Eye (tissue), 1 donor: ENCODE results near the gene C11orf86.
A peak's percentile ranks its signal among the peaks of the same experiment; 100 is the strongest.
"Not testable (repeated sequence)": the region's sequence is repeated elsewhere in the genome, so short reads cannot be mapped to it uniquely, and the experiment has no call there.

Source experiments
- DNase-seq: peaks from one replicate; pipeline ENCODE4 v3.0.0-alpha.2; 2015

C11orf86 gene

GRCh38 chr11:66967670-66968425, 7.3 kb upstream of the C11orf86 start:
- DNase-seq: no peak

DNA sequence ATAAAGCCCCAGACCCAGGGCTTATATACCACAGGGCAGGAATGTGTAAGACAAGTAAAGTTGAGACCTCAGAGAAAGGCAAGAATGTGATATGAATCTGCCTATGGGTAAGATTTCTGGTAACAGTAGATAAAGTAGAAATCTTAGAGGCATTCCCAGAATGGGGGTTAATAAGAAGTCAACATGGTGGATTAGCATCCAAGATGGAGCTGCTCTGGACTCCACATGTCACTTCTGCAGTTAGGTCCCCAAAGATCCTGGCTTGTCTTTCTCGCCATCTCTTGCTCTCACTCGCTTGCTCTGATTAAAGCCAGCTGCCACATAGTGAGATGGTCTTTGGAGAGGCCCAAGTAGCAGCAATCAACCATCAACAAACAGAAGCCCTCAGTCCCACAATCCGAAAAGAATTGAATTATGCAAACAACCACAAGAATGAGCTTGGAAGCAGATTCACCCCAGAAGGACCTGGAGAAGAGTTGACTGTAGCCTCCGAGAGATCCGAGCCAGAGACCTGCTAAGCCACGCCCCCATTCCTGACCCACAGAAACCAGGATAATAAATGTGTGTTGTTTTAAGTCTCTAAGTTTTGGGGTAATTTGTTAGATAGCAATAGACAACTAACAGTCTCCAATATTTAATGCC, 5.4 kb upstream of the C11orf86 start:
- no peak for DNase-seq

DNA sequence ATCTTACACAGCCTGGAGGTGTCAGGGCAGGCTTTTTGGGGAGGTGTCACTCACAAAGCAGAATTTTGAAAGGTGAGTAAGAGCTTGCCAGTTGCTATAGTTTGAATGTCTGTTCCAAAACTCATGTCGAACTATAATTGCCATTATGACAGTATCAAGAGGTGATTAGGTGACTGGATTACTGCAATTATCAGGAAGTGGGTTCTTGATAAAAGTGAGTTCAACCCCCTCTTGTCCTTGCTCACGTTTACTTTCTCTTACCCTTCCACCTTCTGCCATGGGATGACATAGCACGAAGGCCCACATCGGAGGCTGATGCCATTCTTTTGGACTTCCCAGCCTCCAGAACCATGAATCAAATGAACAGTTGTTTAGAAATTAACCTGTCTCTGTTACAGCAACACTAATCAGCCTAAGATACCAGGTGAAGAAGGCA, 4.7 kb upstream of the C11orf86 start:
- no peak for DNase-seq

DNA sequence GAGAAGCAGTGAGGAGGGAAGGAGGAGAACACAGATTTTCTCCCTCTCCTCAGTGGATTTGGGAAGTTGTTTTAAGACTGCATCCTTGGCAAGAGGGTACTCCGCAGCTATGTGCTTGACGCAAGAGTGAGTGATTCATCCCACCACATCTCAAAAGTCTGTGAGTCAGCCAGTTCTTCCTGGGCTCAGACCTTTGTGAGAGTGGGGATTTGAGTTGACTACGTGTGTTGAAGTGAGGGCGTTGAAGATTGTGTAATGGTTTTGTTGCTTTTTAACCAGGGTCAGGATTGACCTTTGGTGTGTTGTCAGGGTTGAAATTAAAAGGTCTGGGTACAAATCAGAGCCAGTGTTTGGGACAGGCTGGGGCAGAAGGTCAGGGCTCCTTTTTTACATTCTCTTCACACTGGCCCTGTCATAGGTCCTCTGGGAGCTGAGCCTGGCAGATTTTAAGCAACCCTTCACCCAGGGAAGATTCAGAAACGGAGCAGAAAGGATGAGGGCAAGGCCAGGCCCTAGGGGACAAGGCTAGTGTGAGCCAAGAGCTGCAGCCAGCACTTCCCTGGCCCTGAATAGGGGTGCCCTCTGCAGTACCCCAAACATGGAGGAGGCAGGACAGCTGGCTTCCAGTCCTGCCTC, 4.2 kb upstream of the C11orf86 start:
- no peak for DNase-seq

DNA sequence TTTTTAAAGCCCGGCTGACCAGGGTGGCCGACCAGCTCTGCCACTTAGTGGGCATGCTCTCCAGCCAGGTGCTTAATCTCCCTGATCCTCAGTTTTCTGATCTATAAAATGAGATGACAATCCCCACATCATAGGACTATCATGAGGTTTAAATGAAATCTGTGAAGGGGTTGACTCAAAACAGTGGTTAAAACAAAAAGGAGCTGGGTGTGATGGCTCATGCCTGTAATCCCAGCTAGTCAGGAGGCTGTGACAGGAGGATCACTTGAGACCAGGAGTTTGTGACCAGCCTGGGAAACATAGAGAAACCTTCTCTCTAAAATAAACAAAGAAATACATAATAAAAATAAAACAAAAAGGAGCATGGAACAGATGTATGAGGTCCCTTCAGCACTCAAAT, 3.6 kb upstream of the C11orf86 start:
- no peak for DNase-seq

- no peak for DNase-seq
Observed at GRCh38 chr11:66973956-66974580, 1.0 kb upstream of the C11orf86 start.

DNA sequence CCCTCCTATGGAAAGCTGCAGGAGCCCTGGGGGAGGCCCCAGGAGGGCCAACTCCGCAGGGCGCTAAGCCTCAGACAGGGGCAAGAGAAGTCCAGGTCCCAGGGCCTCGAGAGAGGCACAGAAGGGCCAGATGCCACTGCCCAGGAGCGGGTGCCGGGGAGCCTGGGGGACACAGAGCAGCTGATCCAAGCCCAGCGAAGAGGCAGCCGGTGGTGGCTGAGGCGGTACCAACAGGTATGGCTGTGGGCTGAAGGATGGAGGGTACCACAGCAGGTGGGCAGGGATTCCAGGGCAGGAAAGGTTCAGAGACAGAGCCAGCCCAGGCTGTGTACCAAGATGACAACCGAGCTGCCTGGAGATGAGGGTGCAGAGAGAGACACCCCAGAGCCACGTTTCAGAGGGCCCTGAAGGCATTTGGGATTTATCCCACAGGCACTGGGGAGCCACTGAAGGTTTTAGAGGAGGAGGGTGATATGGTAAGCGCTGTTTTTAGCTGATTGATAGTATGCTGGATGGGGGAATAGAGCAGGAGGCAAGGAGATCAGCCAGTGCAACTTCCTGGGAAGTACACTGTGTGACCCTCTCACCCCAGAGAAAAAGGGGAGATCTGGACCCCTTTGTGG, 412 bp downstream of the C11orf86 start:
- DNase-seq: no peak

- peak; percentile 83 for DNase-seq
Observed at GRCh38 chr11:66976028-66976467, 944 bp downstream of the C11orf86 start.

- no peak for DNase-seq
Observed at GRCh38 chr11:66976925-66977324, 1.8 kb downstream of the C11orf86 start.

- no peak for DNase-seq
Observed at GRCh38 chr11:66978229-66978628, 3.1 kb downstream of the C11orf86 start.

DNA sequence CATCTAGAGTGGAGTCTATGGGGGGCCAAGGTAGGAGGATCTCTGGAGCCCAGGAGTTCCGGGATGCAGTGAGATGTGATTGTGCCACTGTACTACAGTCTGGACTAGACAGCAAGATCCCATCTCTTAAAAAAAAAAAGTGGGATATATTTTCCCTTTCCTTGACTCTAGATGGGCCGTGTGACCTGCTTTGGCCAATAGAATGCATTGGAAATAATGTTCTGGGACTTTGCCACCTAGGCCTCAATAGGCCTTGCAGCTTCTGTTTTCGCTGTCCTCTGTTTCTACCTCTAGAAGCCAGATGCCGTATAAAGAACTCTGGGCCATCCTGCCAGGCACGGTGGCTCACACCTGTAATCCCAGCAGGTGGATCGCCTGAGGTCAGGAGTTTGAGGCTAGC, 3.6 kb downstream of the C11orf86 start:
- DNase-seq: no peak

- DNase-seq: no peak
Observed at GRCh38 chr11:66979336-66979980, 4.4 kb downstream of the C11orf86 start.

- DNase-seq: peak; percentile 67
Observed at GRCh38 chr11:66981976-66982578, 7.0 kb downstream of the C11orf86 start.

DNA sequence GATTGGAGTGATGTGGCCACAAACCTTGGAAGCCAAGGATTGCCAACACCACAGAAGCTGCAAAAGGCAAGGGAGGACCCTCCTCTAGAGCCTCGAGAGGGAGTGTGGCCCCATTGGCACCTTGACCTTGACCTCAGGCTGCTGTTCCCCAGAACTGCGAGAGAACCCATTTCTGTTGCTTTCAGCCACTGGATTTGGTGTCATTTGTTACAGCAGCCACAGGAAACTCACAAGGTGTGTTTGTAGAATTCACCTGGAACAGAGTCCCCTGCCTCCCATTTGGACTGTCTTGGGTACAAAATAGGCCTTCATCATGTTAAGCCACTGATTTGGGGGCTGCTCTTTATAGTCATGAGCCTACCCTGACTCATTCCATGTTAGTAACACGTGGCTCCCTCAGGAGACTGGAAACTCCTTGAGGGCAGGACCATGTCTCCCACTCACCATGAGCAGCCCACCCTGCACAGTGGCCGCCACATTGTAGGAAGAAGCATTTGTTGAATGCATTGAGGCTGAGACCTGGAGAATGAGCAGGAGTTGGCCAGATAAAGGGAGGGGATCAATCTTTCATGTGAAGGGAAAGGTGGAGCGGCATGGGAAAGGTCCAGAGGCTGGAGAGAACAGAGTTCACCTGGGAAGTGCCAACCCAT, 8.3 kb downstream of the C11orf86 start:
- no peak for DNase-seq

GRCh38 chr11:66985508-66986177, 10.5 kb downstream of the C11orf86 start:
- DNase-seq: no peak

DNA sequence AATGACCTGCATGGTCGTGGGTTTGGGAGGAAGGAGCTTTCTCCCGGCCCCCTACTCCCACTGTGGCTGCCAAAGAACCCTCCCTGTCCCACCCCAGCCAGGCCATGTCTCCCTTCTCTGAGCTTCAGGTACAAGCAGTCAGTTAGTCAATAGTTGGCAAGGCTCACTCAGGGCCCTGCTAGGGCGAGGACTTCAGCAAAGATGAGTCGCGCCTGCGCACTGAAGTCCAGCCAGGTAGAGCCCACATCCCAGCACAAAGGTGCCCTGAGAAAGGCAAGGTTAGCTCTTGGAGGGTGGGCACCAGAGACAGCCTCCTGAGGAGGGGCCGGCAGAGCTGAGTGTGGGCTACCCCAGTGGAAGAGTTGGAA, 11.1 kb downstream of the C11orf86 start:
- no peak for DNase-seq

GRCh38 chr11:66987158-66987620, 12.1 kb downstream of the C11orf86 start:
- peak; percentile 56 for DNase-seq

GRCh38 chr11:66987924-66988637, 13.0 kb downstream of the C11orf86 start:
- no peak for DNase-seq

- not testable (repeated sequence) for DNase-seq
Observed at GRCh38 chr11:66988741-66989140, 13.6 kb downstream of the C11orf86 start.

- DNase-seq: not testable (repeated sequence)
Observed at GRCh38 chr11:66989360-66989759, 14.3 kb downstream of the C11orf86 start.
